ENCODE data around the gene OR5H2. TPM values are rescaled to one million over a fixed set of nuclear protein-coding genes. Genes with fewer than 3 reads are reported as not detected.

Gene OR5H2
- total RNA-seq, 1 donor from 2014 or later, result not detected

- intact Hi-C loops (cut with micrococcal nuclease), result loop anchor here (1.0 to 10.0 kb wide), 6 partner anchors 141 to 537 kb away; partner anchors contain the start of gene CPOX
Observed at GRCh38 chr3:98329392-98330124, 47.3 kb downstream of the OR5H2 start.

GRCh38 chr3:98331329-98331728, 49.0 kb downstream of the OR5H2 start:
- intact Hi-C loops (cut with micrococcal nuclease), result no loop called here

Other genes with a start within 250 kb of the OR5H2 start
- gene GABRR3, start 247.2 kb upstream of the OR5H2 start, total RNA-seq, result 0.05 TPM in 2 replicates
- gene OR5AC2, start 195.3 kb upstream of the OR5H2 start, total RNA-seq, result not detected in 2 replicates
- not detected in 2 replicates for gene OR5H1, start 151.8 kb upstream of the OR5H2 start, total RNA-seq
- 0.02 TPM in 1 of 2 replicates, not detected in the other for gene OR5H14, start 135.0 kb upstream of the OR5H2 start, total RNA-seq
- gene OR5H15, start 115.8 kb upstream of the OR5H2 start, total RNA-seq, result not detected in 2 replicates
- gene OR5H6, start 18.3 kb upstream of the OR5H2 start, total RNA-seq, result not detected in 2 replicates
- gene OR5K4, start 71.3 kb downstream of the OR5H2 start, total RNA-seq, result not detected in 2 replicates
- not detected in 2 replicates for gene OR5K3, start 108.2 kb downstream of the OR5H2 start, total RNA-seq
- not detected in 2 replicates for gene OR5K1, start 180.7 kb downstream of the OR5H2 start, total RNA-seq
- gene OR5K2, start 215.2 kb downstream of the OR5H2 start, total RNA-seq, result not detected in 2 replicates
- gene CLDND1, start 240.4 kb downstream of the OR5H2 start, total RNA-seq, result 535 and 555 TPM in 2 replicates
- gene GPR15, start 249.5 kb downstream of the OR5H2 start, total RNA-seq, result 42.2 and 46.8 TPM in 2 replicates